Activated CD4-positive, alpha-beta T cell treated with anti-CD3 and anti-CD28 coated beads, Interleukin-2, Interleukin-4, amounts not matched to agents 100 ng/mL and 50 ng/mL, durations not matched to agents 16 hours and 8 hours (primary cell): Measurements from ENCODE around the gene SYNE1.
A peak's percentile ranks its signal among the peaks of the same experiment; 100 is the strongest.
"Not testable (repeated sequence)": the region's sequence is repeated elsewhere in the genome, so short reads cannot be mapped to it uniquely, and the experiment has no call there.

Source experiments
- DNase-seq: peaks from one replicate; pipeline ENCODE4 v3.0.0-alpha.2; 2020; ENCODE audit warnings: low spot score

Gene SYNE1

GRCh38 chr6:152637296-152638047 lies at the start of gene SYNE1:
TSS of gene SYNE1 (minus strand) at chr6:152637362. CDS start at chr6:152628331, 9,031 bp downstream.
- DNase-seq, result no peak

- DNase-seq, result no peak
Observed at GRCh38 chr6:152685819-152686218, 48.7 kb upstream of the SYNE1 start.

GRCh38 chr6:152682935-152683334 lies 45.8 kb upstream of the SYNE1 start:
- not testable (repeated sequence) for DNase-seq

- DNase-seq, result no peak
Observed at GRCh38 chr6:152682141-152682540, 45.0 kb upstream of the SYNE1 start.

- DNase-seq, result no peak
Observed at GRCh38 chr6:152680879-152681517, 43.8 kb upstream of the SYNE1 start.

- no peak for DNase-seq
Observed at GRCh38 chr6:152680151-152680550, 43.0 kb upstream of the SYNE1 start.

GRCh38 chr6:152673236-152673635 lies 36.1 kb upstream of the SYNE1 start:
- no peak for DNase-seq

GRCh38 chr6:152671171-152671570 lies 34.0 kb upstream of the SYNE1 start:
- no peak for DNase-seq

GRCh38 chr6:152669895-152670294 lies 32.7 kb upstream of the SYNE1 start:
- no peak for DNase-seq

- DNase-seq, result no peak
Observed at GRCh38 chr6:152661776-152662175, 24.6 kb upstream of the SYNE1 start.

- DNase-seq, result no peak
Observed at GRCh38 chr6:152651986-152652385, 14.8 kb upstream of the SYNE1 start.

- no peak for DNase-seq
Observed at GRCh38 chr6:152648105-152648504, 10.9 kb upstream of the SYNE1 start.

GRCh38 chr6:152646732-152647131 lies 9.6 kb upstream of the SYNE1 start:
- DNase-seq, result not testable (repeated sequence)

- peak; percentile 35 for DNase-seq
Observed at GRCh38 chr6:152642578-152643375, 5.6 kb upstream of the SYNE1 start.

- DNase-seq, result no peak
Observed at GRCh38 chr6:152636609-152637295, 410 bp downstream of the SYNE1 start.

- no peak for DNase-seq
Observed at GRCh38 chr6:152636021-152636608, 1.0 kb downstream of the SYNE1 start.

- DNase-seq, result peak; percentile 20
Observed at GRCh38 chr6:152634773-152635172, 2.4 kb downstream of the SYNE1 start.

- DNase-seq, result no peak
Observed at GRCh38 chr6:152632121-152632782, 4.9 kb downstream of the SYNE1 start.

GRCh38 chr6:152631376-152631775 lies 5.8 kb downstream of the SYNE1 start:
- no peak for DNase-seq

- DNase-seq, result no peak
Observed at GRCh38 chr6:152630832-152631231, 6.3 kb downstream of the SYNE1 start.

GRCh38 chr6:152625213-152625612 lies 11.9 kb downstream of the SYNE1 start:
- DNase-seq, result peak; percentile 37
